Measurements from ENCODE around the gene MATN3. TPM values are rescaled to one million over a fixed set of nuclear protein-coding genes. Genes with fewer than 3 reads are reported as not detected.

Gene MATN3
- total RNA-seq, 1 donor from 2014 or later = not detected

DNA sequence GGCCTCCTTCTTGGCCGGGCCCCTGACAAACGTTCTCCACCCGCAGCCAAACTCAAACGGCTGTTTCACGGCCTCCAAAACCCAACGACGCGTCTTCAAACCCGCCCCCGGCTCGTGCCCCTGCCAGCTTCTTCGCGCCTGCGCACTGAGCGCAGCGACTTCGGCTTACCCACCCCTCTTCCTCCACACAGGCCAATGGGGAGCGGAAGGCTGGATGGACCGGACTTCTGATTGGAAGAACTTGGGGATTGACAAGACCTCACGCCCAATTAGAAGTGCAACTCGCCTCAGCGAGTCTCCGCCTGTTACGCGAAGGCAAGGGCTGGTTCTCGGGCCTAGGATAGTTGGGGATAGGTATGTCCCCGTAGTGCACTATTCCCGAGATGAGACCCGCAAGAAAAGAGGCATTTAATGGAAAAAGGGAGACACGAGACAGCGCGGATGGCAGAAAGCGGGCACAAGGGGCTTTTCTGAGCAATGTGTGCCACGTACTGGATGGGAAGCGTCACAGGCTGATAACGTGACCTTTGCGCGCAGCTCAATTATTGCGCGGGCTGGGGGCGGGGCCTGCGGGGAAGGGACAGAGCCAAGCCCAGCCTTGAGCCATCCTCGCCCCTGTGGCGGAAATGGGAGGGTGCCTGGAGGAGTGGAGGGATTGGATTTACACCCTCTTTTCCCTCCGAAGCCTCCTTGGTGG, 39.2 kb upstream of the MATN3 start, which contains the start of gene LAPTM4A:
LAPTM4A (minus strand) TSS at position 97 of the 697 bp plus-strand sequence. CDS start 108 bp downstream, outside the sequence.
- Mint-ChIP-seq H3K4me3 (no peak within 1 kb of the TSS), H3K27ac (no peak within 1 kb of the TSS), H3K27me3 (peaks cover 14% of the 10 kb centered on the region), H3K4me1 (peaks cover 29% of the 10 kb centered on the region), H3K36me3 (ENCODE audit: low read depth) (peaks cover 14% of the 10 kb centered on the region), H3K9me3 (no peaks in the 10 kb centered on the region)
- TF ChIP-seq, protein P1, sequence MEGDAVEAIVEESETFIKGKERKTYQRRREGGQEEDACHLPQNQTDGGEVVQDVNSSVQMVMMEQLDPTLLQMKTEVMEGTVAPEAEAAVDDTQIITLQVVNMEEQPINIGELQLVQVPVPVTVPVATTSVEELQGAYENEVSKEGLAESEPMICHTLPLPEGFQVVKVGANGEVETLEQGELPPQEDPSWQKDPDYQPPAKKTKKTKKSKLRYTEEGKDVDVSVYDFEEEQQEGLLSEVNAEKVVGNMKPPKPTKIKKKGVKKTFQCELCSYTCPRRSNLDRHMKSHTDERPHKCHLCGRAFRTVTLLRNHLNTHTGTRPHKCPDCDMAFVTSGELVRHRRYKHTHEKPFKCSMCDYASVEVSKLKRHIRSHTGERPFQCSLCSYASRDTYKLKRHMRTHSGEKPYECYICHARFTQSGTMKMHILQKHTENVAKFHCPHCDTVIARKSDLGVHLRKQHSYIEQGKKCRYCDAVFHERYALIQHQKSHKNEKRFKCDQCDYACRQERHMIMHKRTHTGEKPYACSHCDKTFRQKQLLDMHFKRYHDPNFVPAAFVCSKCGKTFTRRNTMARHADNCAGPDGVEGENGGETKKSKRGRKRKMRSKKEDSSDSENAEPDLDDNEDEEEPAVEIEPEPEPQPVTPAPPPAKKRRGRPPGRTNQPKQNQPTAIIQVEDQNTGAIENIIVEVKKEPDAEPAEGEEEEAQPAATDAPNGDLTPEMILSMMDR (IDR thresholded peaks at IDR 0.05) = no peak
- DNase-seq (peak; percentile 91), ATAC-seq (ENCODE audit: low read depth) (peak; percentile 90)
- ChIA-PET CTCF (interaction anchor here (4.1 kb wide), 1 partner anchor 36 kb away, joined by 18 read pairs; no protein-coding TSS in a partner anchor), POLR2A (interaction anchor here (0.6 to 2.4 kb wide), 19 partner anchors 8 to 1491 kb away, joined by 3 to 20 read pairs (median 4); partner anchors contain the start of genes LDAH, RDH14, RHOB and TTC32)
- intact Hi-C loops (cut with micrococcal nuclease) = loop anchor here (1.0 to 5.0 kb wide), 8 partner anchors 61 to 1491 kb away; partner anchors contain the start of genes HS1BP3, LDAH, RDH14 and RHOB

DNA sequence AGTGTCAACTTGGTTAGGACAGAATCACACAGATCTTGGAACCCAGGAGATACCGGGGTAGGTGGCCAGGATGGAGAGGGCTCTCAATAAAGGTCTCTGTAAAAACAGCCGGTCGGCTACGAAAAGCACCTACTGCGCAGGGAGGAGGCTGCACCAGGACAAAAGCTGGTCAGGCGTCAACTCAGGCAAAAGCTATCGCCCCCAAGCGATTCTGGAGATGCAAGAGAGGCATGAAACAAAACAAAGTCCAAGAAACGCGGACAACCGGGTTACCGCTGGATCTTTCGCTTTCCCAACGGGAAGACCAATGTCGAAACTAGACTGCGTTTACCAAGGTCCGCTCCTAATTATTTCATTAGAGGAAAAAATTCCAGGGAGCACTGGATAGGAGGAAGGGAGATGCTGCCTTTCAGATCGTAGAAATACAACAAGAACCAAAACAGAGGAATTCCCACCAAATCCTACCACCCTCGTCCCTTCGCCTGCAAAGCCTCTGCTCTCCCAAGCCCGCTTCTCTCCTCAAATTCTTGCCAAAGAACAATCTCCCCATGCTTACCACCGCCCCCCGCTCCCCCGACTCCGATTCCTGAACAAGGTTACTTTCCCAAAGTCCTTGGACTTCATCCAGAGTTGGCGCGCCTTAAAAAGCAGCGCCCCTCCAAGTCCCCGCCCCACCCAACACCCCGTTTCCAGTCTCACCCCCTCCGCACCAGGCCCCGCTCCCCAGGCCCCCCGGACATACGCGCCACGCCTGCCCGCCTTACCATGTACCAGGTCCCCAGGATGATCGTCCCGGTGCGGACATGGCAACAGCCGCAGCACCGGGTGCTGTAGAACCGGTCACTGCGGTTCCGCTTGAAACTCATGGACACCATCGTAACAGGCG, 38.4 kb upstream of the MATN3 start:
- CTCF ChIA-PET = interaction anchor here (1.1 to 4.1 kb wide), 3 partner anchors 16 to 95 kb away, joined by 3 to 18 read pairs (median 8); no protein-coding TSS in a partner anchor
- Mint-ChIP-seq H3K4me3 (no peak overlapping the region), H3K27me3 (peaks cover 13% of the 10 kb centered on the region), H3K4me1 (peaks cover 30% of the 10 kb centered on the region), H3K36me3 (ENCODE audit: low read depth) (peaks cover 14% of the 10 kb centered on the region), H3K27ac (no peak overlapping the region), H3K9me3 (no peaks in the 10 kb centered on the region)
- TF ChIP-seq, protein P1 (IDR thresholded peaks at IDR 0.05) = no peak
- DNase-seq = peak; percentile 32
- ATAC-seq (ENCODE audit: low read depth) = peak; percentile 16
- POLR2A ChIA-PET = interaction anchor here (0.7 to 2.4 kb wide), 16 partner anchors 7 to 1490 kb away, joined by 3 to 20 read pairs (median 5); partner anchors contain the start of genes RDH14, RHOB, TTC32 and WDR35
- intact Hi-C loops (cut with micrococcal nuclease) = loop anchor here (1.0 to 5.0 kb wide), 8 partner anchors 36 to 772 kb away; partner anchors contain the start of genes HS1BP3, LDAH, PUM2 and TTC32

DNA sequence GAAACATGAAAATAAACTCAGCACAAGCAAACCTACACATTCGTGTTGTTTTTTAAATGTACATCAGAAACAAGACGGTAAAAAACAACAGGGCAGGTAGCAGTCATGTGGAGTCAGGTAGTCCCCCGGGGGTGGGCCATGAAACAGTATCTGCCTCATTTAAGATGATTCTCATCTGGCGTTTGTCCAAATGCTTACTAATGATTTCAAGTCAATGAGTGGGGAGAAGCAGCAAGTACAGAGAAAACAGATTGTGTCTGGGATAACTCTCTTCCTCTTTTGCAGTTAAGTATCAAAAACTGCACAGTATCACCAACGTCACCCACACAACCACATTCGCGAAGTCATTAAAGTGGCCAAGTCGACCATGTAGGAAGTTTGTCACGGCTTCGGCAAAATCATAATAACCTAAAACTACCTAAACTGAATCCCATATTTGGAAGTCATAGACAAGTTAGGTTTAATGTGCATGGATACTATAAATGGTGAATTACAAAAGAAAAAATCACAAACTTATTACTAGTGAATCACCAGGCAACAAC, 37.7 kb upstream of the MATN3 start:
- ATAC-seq (ENCODE audit: low read depth) (peak; percentile 35), DNase-seq (no peak)
- H3K27ac Mint-ChIP-seq = no peak overlapping the region
- ChIA-PET CTCF (interaction anchor here (1.1 to 4.1 kb wide), 3 partner anchors 15 to 94 kb away, joined by 3 to 18 read pairs (median 8); no protein-coding TSS in a partner anchor), POLR2A (interaction anchor here (1.7 to 2.2 kb wide), 3 partner anchors 14 to 149 kb away, joined by 6 to 11 read pairs (median 8); partner anchors contain the start of gene TTC32)
- peaks cover 19% of the 10 kb centered on the region for H3K36me3 Mint-ChIP-seq (ENCODE audit: low read depth)
- TF ChIP-seq, protein P1 (IDR thresholded peaks at IDR 0.05) = no peak
- no peaks in the 10 kb centered on the region for H3K9me3 Mint-ChIP-seq
- peaks cover 7% of the 10 kb centered on the region for H3K27me3 Mint-ChIP-seq
- intact Hi-C loops (cut with micrococcal nuclease) = loop anchor here (1.0 to 5.0 kb wide), 6 partner anchors 35 to 773 kb away; partner anchors contain the start of genes HS1BP3, LDAH and PUM2
- no peak overlapping the region for H3K4me3 Mint-ChIP-seq
- H3K4me1 Mint-ChIP-seq = peaks cover 35% of the 10 kb centered on the region

DNA sequence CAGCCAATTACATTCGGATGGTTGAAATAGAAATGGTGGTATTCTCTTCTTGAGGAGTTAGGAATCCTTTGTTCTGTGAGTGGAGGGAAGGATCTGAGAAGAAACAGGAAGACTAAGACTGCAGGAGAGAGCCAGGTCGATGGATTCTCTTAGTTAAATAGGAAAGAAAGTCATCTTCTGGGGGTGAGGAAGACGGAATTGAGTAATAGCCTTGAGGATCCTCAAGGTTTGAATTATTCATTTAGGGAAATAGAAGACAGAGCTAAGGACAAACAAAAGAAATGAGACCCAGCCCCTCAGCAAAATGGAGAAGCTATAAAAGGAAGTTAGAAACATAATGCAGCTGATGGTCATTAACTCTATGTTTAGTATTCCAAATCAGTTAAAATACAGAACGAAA, 37.2 kb upstream of the MATN3 start:
- POLR2A ChIA-PET = interaction anchor here (0.6 to 2.1 kb wide), 2 partner anchors 13 to 397 kb away, joined by 3 to 6 read pairs; partner anchors contain the start of gene RHOB

More for the DNA sequence above, 37.2 kb upstream of the MATN3 start:
- Mint-ChIP-seq H3K27me3 (peaks cover 2% of the 10 kb centered on the region), H3K27ac (no peak overlapping the region), H3K9me3 (no peaks in the 10 kb centered on the region), H3K36me3 (ENCODE audit: low read depth) (peaks cover 21% of the 10 kb centered on the region), H3K4me3 (no peak overlapping the region), H3K4me1 (peaks cover 35% of the 10 kb centered on the region)
- intact Hi-C loops (cut with micrococcal nuclease) = loop anchor here (1.0 to 5.0 kb wide), 7 partner anchors 13 to 773 kb away; partner anchors contain the start of genes HS1BP3, LDAH and PUM2
- no peak for DNase-seq
- ATAC-seq (ENCODE audit: low read depth) = no peak
- CTCF ChIA-PET = interaction anchor here (1.1 to 4.1 kb wide), 3 partner anchors 15 to 94 kb away, joined by 3 to 18 read pairs (median 8); no protein-coding TSS in a partner anchor
- TF ChIP-seq, protein P1 (IDR thresholded peaks at IDR 0.05) = no peak
